HG03442 (cell line): ENCODE results near the gene FKBP2.
A peak's percentile ranks its signal among the peaks of the same experiment; 100 is the strongest.

Experiments
- ATAC-seq: cut with Tn5 transposase; IDR thresholded peaks from one replicate; pipeline ENCODE4 v1.9.1; 2021; ENCODE audit warnings: mild to moderate bottlenecking, moderate library complexity; ENCODE audit not compliant: unreplicated experiment

The FKBP2 gene

DNA sequence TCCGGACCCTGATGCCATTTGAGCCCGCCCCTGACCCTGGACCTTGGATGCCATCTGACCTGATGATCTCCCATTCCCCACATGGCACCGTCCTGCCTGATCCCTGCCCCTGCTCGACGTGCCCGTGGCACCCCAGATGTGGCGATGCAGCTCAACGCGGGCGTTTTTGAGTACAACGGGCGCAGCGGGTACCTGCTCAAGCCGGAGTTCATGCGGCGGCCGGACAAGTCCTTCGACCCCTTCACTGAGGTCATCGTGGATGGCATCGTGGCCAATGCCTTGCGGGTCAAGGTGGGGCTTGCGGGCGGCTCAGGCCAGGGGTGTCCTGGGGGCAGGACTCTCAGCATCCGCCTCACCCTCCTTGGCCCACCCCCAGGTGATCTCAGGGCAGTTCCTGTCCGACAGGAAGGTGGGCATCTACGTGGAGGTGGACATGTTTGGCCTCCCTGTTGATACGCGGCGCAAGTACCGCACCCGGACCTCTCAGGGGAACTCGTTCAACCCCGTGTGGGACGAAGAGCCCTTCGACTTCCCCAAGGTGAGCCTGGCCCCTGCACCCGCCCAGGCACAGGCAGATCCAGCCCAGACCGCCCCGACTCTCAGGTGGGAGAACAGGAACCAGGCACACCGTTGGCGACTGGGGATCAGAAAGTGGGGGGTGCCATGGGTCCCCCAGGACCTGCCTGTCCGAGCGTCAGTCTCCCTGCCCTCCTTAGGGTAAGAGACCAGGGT lies 21.5 kb downstream of the FKBP2 start:
- ATAC-seq = no peak

- ATAC-seq = no peak
These were observed 22.4 kb downstream of the FKBP2 start for GRCh38 chr11:64263021-64263946.

DNA sequence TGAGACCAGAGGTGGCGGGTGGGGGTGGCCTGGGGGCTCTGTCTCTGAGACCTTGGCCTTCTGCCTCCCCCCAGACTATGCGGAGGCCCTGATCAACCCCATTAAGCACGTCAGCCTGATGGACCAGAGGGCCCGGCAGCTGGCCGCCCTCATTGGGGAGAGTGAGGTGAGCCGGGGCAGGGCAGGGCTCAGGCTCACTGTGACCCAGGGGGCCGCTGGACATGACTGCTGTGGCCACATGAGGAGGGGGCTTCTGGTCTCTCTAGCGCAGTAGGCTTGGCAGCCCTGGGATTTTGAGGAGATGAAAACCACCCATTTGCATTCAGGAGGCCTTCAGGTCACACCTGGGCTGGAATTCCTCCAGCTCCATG lies 23.0 kb downstream of the FKBP2 start:
- ATAC-seq = no peak

DNA sequence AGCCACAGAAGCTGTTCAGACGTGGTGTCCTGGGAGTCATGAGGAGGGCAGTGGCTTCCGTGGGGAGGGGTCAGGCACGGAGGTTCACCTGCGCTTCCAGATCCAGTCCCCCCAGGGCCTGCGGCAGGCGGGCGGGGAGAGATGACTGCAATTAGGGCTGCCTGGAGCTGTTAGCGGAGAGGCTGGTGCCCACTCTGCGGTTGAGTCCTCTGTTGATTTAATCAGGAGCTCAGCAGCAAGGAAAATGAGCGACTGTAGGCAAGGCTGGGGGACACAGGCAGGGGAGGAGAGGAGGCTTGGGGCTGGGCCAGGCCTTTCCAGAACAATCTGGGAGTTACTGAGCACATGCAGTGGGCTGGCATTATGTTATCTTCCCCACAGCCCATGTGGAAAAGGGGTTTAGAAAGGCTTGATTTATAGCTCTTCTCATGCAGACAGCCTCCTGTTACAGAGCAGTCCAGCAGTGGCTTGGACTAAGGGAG lies 23.5 kb downstream of the FKBP2 start:
- ATAC-seq = no peak

DNA sequence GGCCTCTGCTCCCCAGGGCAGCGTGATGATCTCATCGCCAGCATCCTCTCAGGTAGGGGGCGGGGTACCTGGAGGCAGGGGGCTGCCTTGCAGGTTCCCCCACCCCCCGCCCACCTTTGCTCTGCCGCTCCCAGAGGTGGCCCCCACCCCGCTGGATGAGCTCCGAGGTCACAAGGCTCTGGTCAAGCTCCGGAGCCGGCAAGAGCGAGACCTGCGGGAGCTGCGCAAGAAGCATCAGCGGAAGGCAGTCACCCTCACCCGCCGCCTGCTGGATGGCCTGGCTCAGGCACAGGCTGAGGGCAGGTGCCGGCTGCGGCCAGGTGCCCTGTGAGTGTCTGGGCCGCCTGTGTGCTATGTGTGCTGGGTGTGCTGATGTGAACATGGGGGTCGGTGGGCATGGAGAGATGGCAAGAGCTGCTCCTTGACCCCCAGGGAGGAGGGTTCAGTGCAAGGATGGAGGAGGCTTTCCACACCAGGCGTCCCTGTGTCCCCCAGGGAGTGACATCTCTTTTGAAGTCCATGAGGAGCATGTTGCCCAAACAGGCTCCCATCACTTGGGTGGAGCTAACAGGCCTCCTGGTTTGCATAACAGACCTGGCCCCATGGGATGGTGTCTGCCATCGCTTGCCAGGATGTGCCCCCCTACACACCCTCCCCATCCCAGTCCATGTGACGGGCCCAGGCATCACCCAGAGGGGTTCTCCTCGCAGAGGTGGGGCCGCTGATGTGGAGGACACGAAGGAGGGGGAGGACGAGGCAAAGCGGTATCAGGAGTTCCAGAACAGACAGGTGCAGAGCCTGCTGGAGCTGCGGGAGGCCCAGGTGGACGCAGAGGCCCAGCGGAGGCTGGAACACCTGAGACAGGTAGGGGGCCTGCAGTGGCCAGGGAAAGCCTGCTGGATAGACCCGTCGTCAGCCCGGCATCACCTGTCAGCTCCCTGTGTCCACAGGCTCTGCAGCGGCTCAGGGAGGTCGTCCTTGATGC lies 24.6 kb downstream of the FKBP2 start:
- no peak for ATAC-seq

DNA sequence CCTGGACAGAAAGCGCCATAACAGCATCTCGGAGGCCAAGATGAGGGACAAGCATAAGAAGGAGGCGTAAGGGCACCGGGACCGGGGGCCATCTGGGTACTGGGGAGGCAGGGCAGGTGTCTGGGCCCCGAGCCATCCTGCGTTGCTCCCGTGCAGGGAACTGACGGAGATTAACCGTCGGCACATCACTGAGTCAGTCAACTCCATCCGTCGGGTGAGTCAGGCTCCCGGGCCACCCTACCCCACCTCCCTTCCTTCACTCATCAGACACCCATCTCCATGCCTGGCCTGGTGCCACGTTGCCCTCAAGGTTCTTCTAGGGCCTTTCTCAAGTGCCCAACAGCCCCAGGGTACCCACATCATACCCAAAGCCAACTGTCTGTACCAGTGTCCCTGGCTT lies 25.4 kb downstream of the FKBP2 start:
- no peak for ATAC-seq

GRCh38 chr11:64267207-64267945 lies 26.5 kb downstream of the FKBP2 start:
- no peak for ATAC-seq

GRCh38 chr11:64268025-64268892 lies 27.4 kb downstream of the FKBP2 start:
- ATAC-seq = no peak

DNA sequence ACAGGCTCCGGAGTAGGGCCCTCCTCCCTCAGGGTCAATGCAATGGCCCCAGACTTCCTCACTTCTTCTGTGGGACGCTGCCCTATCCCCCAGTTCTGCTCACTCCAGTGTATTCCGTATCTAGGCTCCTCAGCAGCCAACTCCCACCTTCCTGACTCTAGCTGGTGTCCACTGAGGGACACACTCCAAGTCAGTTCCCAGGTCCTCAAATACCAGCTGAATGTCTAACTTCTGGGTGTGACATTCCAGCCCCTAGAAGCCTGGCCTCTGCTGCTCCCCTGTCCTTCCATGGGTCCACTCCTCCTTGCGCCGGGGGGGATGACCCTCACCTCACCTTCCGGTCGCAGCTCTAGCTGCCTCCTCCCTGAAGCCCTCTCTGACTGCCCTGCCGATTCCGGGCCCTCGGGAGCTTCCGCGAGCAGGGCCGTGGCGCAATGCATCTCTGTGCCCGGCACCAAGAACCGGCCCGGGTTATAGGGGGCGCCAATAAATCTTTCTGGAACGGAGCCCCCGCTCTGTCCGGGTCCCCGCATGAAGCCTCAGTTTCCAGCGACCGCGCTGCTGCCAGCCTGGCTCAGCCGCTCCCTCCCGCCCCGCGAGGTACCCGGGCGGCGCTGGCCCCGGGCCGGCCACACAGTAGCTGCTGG lies 28.1 kb downstream of the FKBP2 start:
- ATAC-seq = peak; percentile 6

DNA sequence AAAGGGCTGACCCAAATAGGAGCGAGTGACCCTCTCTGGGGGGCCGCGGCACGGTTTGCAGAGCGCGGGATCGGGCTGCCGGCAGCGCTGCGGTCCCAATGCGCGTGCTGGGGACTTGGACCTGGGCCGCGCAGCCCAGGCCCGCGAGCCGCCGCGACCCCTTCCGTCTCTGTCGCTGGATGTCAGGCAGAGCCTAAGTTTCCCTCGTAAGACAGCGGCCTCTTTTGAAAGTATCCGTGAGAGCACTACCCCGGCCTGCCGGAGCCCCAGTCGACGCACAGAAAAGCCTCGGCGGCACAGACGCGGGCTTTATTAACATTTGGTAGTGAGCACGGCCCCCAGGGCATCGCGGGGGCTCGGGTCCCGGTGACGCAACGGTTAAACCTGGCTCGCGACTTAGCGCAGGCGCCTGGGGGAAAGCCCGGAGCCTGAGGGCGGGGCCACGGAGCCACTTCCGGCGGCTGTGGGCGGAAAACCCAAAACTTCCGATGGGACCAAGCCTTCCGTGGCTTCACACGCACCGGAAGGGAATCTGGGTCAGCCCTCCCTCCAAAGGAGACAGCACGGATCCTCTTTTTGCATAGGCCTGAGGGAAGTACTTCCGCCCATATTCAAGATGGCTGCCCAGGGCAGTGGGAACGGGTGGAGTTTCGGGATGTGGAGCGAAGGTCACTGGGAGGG lies 28.8 kb downstream of the FKBP2 start:
- ATAC-seq = peak; percentile 70

GRCh38 chr11:64275031-64275800 lies 34.3 kb downstream of the FKBP2 start:
- no peak for ATAC-seq

- ATAC-seq = no peak
These were observed 34.9 kb downstream of the FKBP2 start for GRCh38 chr11:64275841-64276240.

GRCh38 chr11:64276653-64277431 lies 35.9 kb downstream of the FKBP2 start:
- ATAC-seq = no peak

GRCh38 chr11:64278576-64279190 lies 37.8 kb downstream of the FKBP2 start:
- ATAC-seq = no peak

GRCh38 chr11:64281957-64282770 lies 41.3 kb downstream of the FKBP2 start:
- no peak for ATAC-seq
